ENCODE results near the gene HK1.

The HK1 gene

DNA sequence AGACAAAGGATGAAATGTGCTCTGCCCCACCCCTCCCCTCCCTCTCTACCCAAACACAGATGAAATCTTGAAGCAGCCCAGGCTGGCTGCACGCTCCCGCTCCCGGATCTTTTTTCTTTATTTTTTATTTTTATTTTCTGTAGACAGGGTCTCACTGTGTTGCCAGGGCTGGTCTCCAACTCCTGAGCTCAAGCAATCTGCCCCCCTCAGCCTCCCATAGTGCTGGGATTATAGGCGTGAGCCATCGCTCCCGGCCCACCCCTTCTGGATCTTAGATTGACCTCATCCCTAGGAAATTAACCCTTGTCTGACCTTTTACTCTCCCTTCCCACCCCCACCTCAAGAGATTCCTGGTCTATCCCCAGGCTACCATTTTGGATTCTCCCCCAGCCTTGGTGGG, 124.1 kb downstream of the HK1 start:
- Mint-ChIP-seq H3K4me3 (no peak overlapping the region), H3K27me3 (ENCODE audit: low read depth) (peaks cover 6% of the 10 kb centered on the region), H3K36me3 (ENCODE audit: low read depth) (peaks cover 27% of the 10 kb centered on the region), H3K9me3 (no peaks in the 10 kb centered on the region), H3K27ac (peak overlapping the region in 2 of 3 experiments; percentile 20 to 83), H3K4me1 (peaks cover 43% of the 10 kb centered on the region)
- TF ChIP-seq, protein P1, sequence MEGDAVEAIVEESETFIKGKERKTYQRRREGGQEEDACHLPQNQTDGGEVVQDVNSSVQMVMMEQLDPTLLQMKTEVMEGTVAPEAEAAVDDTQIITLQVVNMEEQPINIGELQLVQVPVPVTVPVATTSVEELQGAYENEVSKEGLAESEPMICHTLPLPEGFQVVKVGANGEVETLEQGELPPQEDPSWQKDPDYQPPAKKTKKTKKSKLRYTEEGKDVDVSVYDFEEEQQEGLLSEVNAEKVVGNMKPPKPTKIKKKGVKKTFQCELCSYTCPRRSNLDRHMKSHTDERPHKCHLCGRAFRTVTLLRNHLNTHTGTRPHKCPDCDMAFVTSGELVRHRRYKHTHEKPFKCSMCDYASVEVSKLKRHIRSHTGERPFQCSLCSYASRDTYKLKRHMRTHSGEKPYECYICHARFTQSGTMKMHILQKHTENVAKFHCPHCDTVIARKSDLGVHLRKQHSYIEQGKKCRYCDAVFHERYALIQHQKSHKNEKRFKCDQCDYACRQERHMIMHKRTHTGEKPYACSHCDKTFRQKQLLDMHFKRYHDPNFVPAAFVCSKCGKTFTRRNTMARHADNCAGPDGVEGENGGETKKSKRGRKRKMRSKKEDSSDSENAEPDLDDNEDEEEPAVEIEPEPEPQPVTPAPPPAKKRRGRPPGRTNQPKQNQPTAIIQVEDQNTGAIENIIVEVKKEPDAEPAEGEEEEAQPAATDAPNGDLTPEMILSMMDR (IDR thresholded peaks at IDR 0.05; ENCODE audit: unreplicated experiment in 3 of 3) = no peak

DNA sequence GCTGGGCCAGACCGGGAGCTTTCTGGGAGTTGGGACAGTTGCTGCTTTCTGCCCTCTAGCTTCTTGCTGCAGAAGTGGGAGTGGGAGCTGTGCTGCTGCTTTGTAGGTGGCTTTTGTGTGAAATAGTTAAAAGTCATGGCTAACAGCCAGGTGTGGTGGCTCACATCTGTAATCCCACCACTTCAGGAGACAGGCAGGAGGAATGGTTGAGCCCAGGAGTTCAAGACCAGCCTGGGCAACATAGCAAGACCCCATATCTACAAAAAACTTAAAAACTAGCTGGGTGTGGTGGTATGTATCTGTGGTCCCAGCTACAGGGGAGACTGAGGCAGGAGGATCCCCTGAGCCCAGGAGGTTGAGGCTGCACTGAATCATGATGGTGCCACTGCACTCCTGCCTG, 124.8 kb downstream of the HK1 start:
- H3K36me3 Mint-ChIP-seq (ENCODE audit: low read depth) = peaks cover 27% of the 10 kb centered on the region
- peak overlapping the region in 2 of 3 experiments; percentile 83 to 92 for H3K27ac Mint-ChIP-seq
- no peaks in the 10 kb centered on the region for H3K9me3 Mint-ChIP-seq
- TF ChIP-seq, protein P1 (IDR thresholded peaks at IDR 0.05; ENCODE audit: unreplicated experiment in 3 of 3) = no peak
- H3K27me3 Mint-ChIP-seq (ENCODE audit: low read depth) = peaks cover 6% of the 10 kb centered on the region
- H3K4me1 Mint-ChIP-seq = peaks cover 40% of the 10 kb centered on the region
- H3K4me3 Mint-ChIP-seq = no peak overlapping the region

DNA sequence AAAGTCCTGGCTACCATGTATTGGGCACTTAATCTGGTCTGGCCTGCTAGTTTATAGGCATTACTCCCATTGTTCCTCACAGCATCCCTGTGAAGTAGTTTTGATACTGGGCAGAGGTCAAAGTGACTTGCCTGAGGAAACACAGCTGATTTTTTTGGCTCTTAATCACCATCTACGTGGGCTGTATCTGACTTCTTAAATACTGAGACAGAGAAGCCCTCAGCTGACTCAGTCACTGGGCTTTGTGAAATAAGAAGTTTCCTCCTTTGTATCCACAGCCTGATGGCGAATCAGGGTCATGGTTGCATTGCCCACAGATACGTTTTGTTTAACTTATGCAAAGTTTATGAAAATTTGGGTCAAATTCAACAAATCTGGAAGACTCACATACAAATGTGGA, 125.2 kb downstream of the HK1 start:
- TF ChIP-seq, protein P1 (IDR thresholded peaks at IDR 0.05; ENCODE audit: unreplicated experiment in 3 of 3) = no peak
- Mint-ChIP-seq H3K36me3 (ENCODE audit: low read depth) (peaks cover 26% of the 10 kb centered on the region), H3K27ac (peak overlapping the region; percentile 57 to 92 (median 83)), H3K9me3 (no peaks in the 10 kb centered on the region), H3K4me1 (peaks cover 40% of the 10 kb centered on the region), H3K4me3 (no peak overlapping the region), H3K27me3 (ENCODE audit: low read depth) (peaks cover 6% of the 10 kb centered on the region)

DNA sequence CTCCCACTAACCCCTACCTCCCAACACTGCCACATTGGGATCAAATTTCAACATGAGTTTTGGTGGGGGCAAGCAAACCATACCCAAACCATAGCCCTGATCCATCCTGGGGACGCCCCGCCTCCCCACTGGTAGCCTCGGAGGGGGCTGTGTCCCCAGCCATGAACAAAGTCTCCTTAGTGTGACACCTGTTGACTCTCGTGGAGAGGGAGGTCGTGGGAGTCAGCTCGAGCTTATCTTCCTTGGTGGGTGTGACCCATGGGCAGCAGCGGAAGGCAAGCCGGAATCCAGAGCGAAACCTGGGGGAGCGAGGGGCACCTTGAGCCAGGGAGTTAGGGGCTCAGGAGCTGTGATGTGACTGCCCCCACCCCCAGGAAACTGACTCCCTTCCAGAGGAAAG, 126.5 kb downstream of the HK1 start:
- Mint-ChIP-seq H3K4me1 (peaks cover 35% of the 10 kb centered on the region), H3K9me3 (no peaks in the 10 kb centered on the region), H3K36me3 (ENCODE audit: low read depth) (peaks cover 17% of the 10 kb centered on the region), H3K4me3 (no peak overlapping the region), H3K27me3 (ENCODE audit: low read depth) (no peaks in the 10 kb centered on the region), H3K27ac (no peak overlapping the region)
- TF ChIP-seq, protein P1 (IDR thresholded peaks at IDR 0.05; ENCODE audit: unreplicated experiment in 3 of 3) = no peak

DNA sequence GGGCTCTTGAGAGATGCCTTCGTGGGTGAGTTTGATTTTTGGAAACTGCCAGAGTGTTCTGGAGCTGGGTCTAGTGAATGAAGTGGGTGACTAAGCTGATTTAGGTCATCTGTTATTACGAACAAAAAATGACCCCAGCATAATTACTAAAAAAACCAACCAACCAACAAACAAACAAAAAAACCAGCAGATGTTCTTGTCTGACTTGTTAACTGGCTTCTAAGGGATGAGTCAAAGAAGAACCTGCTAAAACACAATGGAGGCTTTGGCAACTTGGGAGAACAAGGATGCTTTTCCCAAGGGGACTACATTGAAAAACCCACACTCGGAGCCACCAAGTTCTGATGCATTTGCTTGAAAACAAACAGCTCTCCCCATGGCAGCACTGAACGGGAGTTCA, 126.9 kb downstream of the HK1 start:
- TF ChIP-seq, protein P1 (IDR thresholded peaks at IDR 0.05; ENCODE audit: unreplicated experiment in 3 of 3) = no peak
- H3K27ac Mint-ChIP-seq = peak overlapping the region in 2 of 3 experiments; percentile 16 to 24
- no peaks in the 10 kb centered on the region for H3K9me3 Mint-ChIP-seq
- no peaks in the 10 kb centered on the region for H3K27me3 Mint-ChIP-seq (ENCODE audit: low read depth)
- H3K4me1 Mint-ChIP-seq = peaks cover 35% of the 10 kb centered on the region
- peaks cover 17% of the 10 kb centered on the region for H3K36me3 Mint-ChIP-seq (ENCODE audit: low read depth)
- H3K4me3 Mint-ChIP-seq = no peak overlapping the region

DNA sequence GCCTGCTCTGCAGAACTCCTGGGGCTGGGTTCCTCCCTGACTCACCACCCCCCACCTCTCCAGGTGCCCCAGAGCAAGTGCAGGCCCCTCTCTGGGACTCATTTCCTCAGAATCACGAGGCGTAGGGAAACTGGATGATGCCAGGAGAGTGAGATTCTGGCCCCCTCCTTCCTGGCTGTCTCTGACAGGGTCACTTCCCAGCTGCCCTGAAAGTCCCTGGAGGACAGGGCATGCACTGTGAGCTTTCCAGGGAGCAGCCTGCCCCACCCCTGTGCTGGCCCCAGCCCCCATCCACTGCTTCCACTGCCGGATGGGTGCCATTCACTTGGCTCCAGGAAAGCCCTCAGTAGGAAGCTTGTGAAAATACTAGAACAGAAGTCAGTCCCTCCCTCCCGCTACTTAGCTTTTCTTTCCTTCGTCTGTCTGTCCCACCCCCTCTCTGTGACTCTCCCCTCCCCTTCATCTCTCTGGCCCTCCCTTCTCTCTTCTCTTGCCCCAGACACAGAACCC, 128.1 kb downstream of the HK1 start:
- TF ChIP-seq, protein P1 (IDR thresholded peaks at IDR 0.05; ENCODE audit: unreplicated experiment in 3 of 3) = no peak
- peaks cover 9% of the 10 kb centered on the region for H3K36me3 Mint-ChIP-seq (ENCODE audit: low read depth)
- peaks cover 1% of the 10 kb centered on the region for H3K27me3 Mint-ChIP-seq (ENCODE audit: low read depth)
- H3K9me3 Mint-ChIP-seq = no peaks in the 10 kb centered on the region
- H3K27ac Mint-ChIP-seq = peak overlapping the region; percentile 62 to 85 (median 66)
- H3K4me1 Mint-ChIP-seq = peaks cover 35% of the 10 kb centered on the region
- peak overlapping the region; percentile 4 to 34 (median 15) for H3K4me3 Mint-ChIP-seq

Data from nephron (organoid).